Measurements from ENCODE around the gene TNRC6A. TPM values are rescaled to one million over a fixed set of nuclear protein-coding genes. Genes with fewer than 3 reads are reported as not detected.

The TNRC6A gene
- total RNA-seq, result 10 to 100 TPM; 47.4 to 49.3 TPM

- H3K4me3 Mint-ChIP-seq, result peak within 1 kb of the TSS; percentile 95
- ChIA-PET POLR2A (interaction anchor here (0.6 kb wide), 1 partner anchor 30 kb away, joined by 3 read pairs; no protein-coding TSS in a partner anchor), CTCF (interaction anchor here (0.5 to 1.6 kb wide), 3 partner anchors 20 to 186 kb away, joined by 3 to 5 read pairs (median 3); no protein-coding TSS in a partner anchor)
- no peaks in the 10 kb centered on the region for H3K9me3 Mint-ChIP-seq
- DNase-seq, result peak; percentile 74
- peak within 1 kb of the TSS; percentile 99 for H3K27ac Mint-ChIP-seq
- H3K36me3 Mint-ChIP-seq (ENCODE audit: low read depth), result peaks cover 34% of the 10 kb centered on the region
- H3K4me1 Mint-ChIP-seq, result peaks cover 41% of the 10 kb centered on the region
- peaks cover 2% of the 10 kb centered on the region for H3K27me3 Mint-ChIP-seq
Measured at GRCh38 chr16:24729243-24729950, at the start of gene TNRC6A. Gene TNRC6A, plus strand, starts transcription at chr16:24729651. Its CDS starts 191 bp downstream, at chr16:24729842.

- Mint-ChIP-seq H3K36me3 (ENCODE audit: low read depth) (no peaks in the 10 kb centered on the region), H3K27ac (no peak overlapping the region), H3K4me3 (no peak overlapping the region), H3K27me3 (peaks cover under 1% of the 10 kb centered on the region), H3K4me1 (peaks cover 2% of the 10 kb centered on the region), H3K9me3 (no peaks in the 10 kb centered on the region)
- no peak for DNase-seq
- ChIA-PET POLR2A (no interaction called here), CTCF (no interaction called here)
Measured at GRCh38 chr16:24681793-24682192, 47.7 kb upstream of the TNRC6A start.

- no peaks in the 10 kb centered on the region for H3K27me3 Mint-ChIP-seq
- peaks cover 2% of the 10 kb centered on the region for H3K4me1 Mint-ChIP-seq
- H3K4me3 Mint-ChIP-seq, result no peak overlapping the region
- no peak for DNase-seq
- POLR2A ChIA-PET, result no interaction called here
- H3K9me3 Mint-ChIP-seq, result no peaks in the 10 kb centered on the region
- CTCF ChIA-PET, result interaction anchor here (1.0 to 1.3 kb wide), 3 partner anchors 9 to 21 kb away, joined by 3 read pairs; no protein-coding TSS in a partner anchor
- no peak overlapping the region for H3K27ac Mint-ChIP-seq
- H3K36me3 Mint-ChIP-seq (ENCODE audit: low read depth), result no peaks in the 10 kb centered on the region
Measured at GRCh38 chr16:24683250-24683649, 46.2 kb upstream of the TNRC6A start.

- Mint-ChIP-seq H3K36me3 (ENCODE audit: low read depth) (no peaks in the 10 kb centered on the region), H3K27me3 (no peaks in the 10 kb centered on the region), H3K4me3 (no peak overlapping the region), H3K4me1 (peaks cover 2% of the 10 kb centered on the region), H3K9me3 (no peaks in the 10 kb centered on the region), H3K27ac (no peak overlapping the region)
- no peak for DNase-seq
- ChIA-PET POLR2A (no interaction called here), CTCF (interaction anchor here (1.0 kb wide), 2 partner anchors 16 to 20 kb away, joined by 3 read pairs; no protein-coding TSS in a partner anchor)
Measured at GRCh38 chr16:24683847-24684493, 45.5 kb upstream of the TNRC6A start.

- POLR2A ChIA-PET, result no interaction called here
- CTCF ChIA-PET, result no interaction called here
- Mint-ChIP-seq H3K4me1 (peaks cover 2% of the 10 kb centered on the region), H3K27ac (no peak overlapping the region), H3K36me3 (ENCODE audit: low read depth) (no peaks in the 10 kb centered on the region), H3K4me3 (no peak overlapping the region), H3K9me3 (no peaks in the 10 kb centered on the region), H3K27me3 (no peaks in the 10 kb centered on the region)
- no peak for DNase-seq
Measured at GRCh38 chr16:24685539-24686432, 43.7 kb upstream of the TNRC6A start.

- Mint-ChIP-seq H3K27me3 (no peaks in the 10 kb centered on the region), H3K9me3 (no peaks in the 10 kb centered on the region), H3K4me3 (no peak overlapping the region), H3K4me1 (peaks cover 2% of the 10 kb centered on the region), H3K27ac (no peak overlapping the region), H3K36me3 (ENCODE audit: low read depth) (no peaks in the 10 kb centered on the region)
- DNase-seq, result no peak
- ChIA-PET POLR2A (no interaction called here), CTCF (no interaction called here)
Measured at GRCh38 chr16:24686678-24687077, 42.8 kb upstream of the TNRC6A start.

GRCh38 chr16:24688359-24688758 lies 41.1 kb upstream of the TNRC6A start:
- Mint-ChIP-seq H3K27me3 (no peaks in the 10 kb centered on the region), H3K4me1 (peaks cover 2% of the 10 kb centered on the region), H3K27ac (no peak overlapping the region), H3K36me3 (ENCODE audit: low read depth) (no peaks in the 10 kb centered on the region), H3K4me3 (no peak overlapping the region), H3K9me3 (no peaks in the 10 kb centered on the region)
- POLR2A ChIA-PET, result no interaction called here
- no peak for DNase-seq
- CTCF ChIA-PET, result no interaction called here

- Mint-ChIP-seq H3K9me3 (no peaks in the 10 kb centered on the region), H3K27me3 (no peaks in the 10 kb centered on the region), H3K27ac (no peak overlapping the region), H3K4me3 (no peak overlapping the region), H3K4me1 (peaks cover 2% of the 10 kb centered on the region), H3K36me3 (ENCODE audit: low read depth) (no peaks in the 10 kb centered on the region)
- DNase-seq, result no peak
- ChIA-PET CTCF (no interaction called here), POLR2A (no interaction called here)
Measured at GRCh38 chr16:24689128-24689527, 40.3 kb upstream of the TNRC6A start.

- Mint-ChIP-seq H3K9me3 (no peaks in the 10 kb centered on the region), H3K27ac (no peak overlapping the region), H3K4me3 (no peak overlapping the region), H3K36me3 (ENCODE audit: low read depth) (no peaks in the 10 kb centered on the region), H3K27me3 (no peaks in the 10 kb centered on the region), H3K4me1 (no peaks in the 10 kb centered on the region)
- no peak for DNase-seq
- CTCF ChIA-PET, result interaction anchor here (0.6 kb wide), 2 partner anchors 94 to 164 kb away, joined by 3 read pairs; no protein-coding TSS in a partner anchor
- POLR2A ChIA-PET, result no interaction called here
Measured at GRCh38 chr16:24692854-24693253, 36.6 kb upstream of the TNRC6A start.

GRCh38 chr16:24694931-24695330 lies 34.5 kb upstream of the TNRC6A start:
- Mint-ChIP-seq H3K36me3 (ENCODE audit: low read depth) (no peaks in the 10 kb centered on the region), H3K4me3 (no peak overlapping the region), H3K4me1 (no peaks in the 10 kb centered on the region), H3K9me3 (no peaks in the 10 kb centered on the region), H3K27me3 (peaks cover 3% of the 10 kb centered on the region), H3K27ac (no peak overlapping the region)
- ChIA-PET CTCF (interaction anchor here (0.7 to 1.2 kb wide), 4 partner anchors 15 to 433 kb away, joined by 3 to 8 read pairs (median 5); no protein-coding TSS in a partner anchor), POLR2A (interaction anchor here (0.6 kb wide), 1 partner anchor 74 kb away, joined by 6 read pairs; no protein-coding TSS in a partner anchor)
- DNase-seq, result no peak

GRCh38 chr16:24696699-24697098 lies 32.8 kb upstream of the TNRC6A start:
- Mint-ChIP-seq H3K27ac (no peak overlapping the region), H3K27me3 (peaks cover 5% of the 10 kb centered on the region), H3K9me3 (no peaks in the 10 kb centered on the region)

GRCh38 chr16:24698308-24698707 lies 31.1 kb upstream of the TNRC6A start:
- no peak overlapping the region for H3K27ac Mint-ChIP-seq
- ChIA-PET POLR2A (interaction anchor here (0.7 kb wide), 1 partner anchor 94 kb away, joined by 5 read pairs; no protein-coding TSS in a partner anchor), CTCF (interaction anchor here (0.6 kb wide), 1 partner anchor 32 kb away, joined by 3 read pairs; no protein-coding TSS in a partner anchor)
- H3K4me1 Mint-ChIP-seq, result no peaks in the 10 kb centered on the region
- H3K4me3 Mint-ChIP-seq, result no peak overlapping the region
- peaks cover 6% of the 10 kb centered on the region for H3K27me3 Mint-ChIP-seq
- H3K36me3 Mint-ChIP-seq (ENCODE audit: low read depth), result no peaks in the 10 kb centered on the region
- no peaks in the 10 kb centered on the region for H3K9me3 Mint-ChIP-seq
- no peak for DNase-seq

More at GRCh38 chr16:24696699-24697098, 32.8 kb upstream of the TNRC6A start:
- H3K36me3 Mint-ChIP-seq (ENCODE audit: low read depth), result no peaks in the 10 kb centered on the region
- CTCF ChIA-PET, result no interaction called here
- POLR2A ChIA-PET, result no interaction called here
- H3K4me3 Mint-ChIP-seq, result no peak overlapping the region
- DNase-seq, result no peak
- no peaks in the 10 kb centered on the region for H3K4me1 Mint-ChIP-seq
